Neuronal stem cell (in vitro differentiated cells): ENCODE data around the gene DNAAF8.

Source experiments
- DNase-seq: peaks from one replicate; pipeline ENCODE4 v3.0.0-alpha.2; 2013; ENCODE audit warnings: low spot score
- H2AFZ ChIP-seq: one replicate; pipeline ENCODE4 v1.6.1; 2013; ENCODE audit warnings: mild to moderate bottlenecking, low read length, inconsistent platforms
- H2AK5ac ChIP-seq: 2 replicates; pipeline ENCODE4 v1.6.1; 2013; ENCODE audit warnings: low read depth, mild to moderate bottlenecking, inconsistent platforms, low read length, moderate library complexity, mixed read lengths
- H2BK120ac ChIP-seq: 2 replicates; pipeline ENCODE4 v1.6.1; 2013; ENCODE audit warnings: low read depth, mild to moderate bottlenecking, inconsistent platforms, low read length, moderate library complexity, mixed read lengths
- H2BK12ac ChIP-seq: one replicate; pipeline ENCODE4 v1.6.1; 2013; ENCODE audit warnings: low read length, inconsistent platforms
- H2BK15ac ChIP-seq: 2 replicates; pipeline ENCODE4 v1.6.1; 2013; ENCODE audit warnings: mild to moderate bottlenecking, low read length, inconsistent platforms, mixed read lengths
- H2BK5ac ChIP-seq: one replicate; pipeline ENCODE4 v1.6.1; 2013; ENCODE audit warnings: inconsistent platforms, mild to moderate bottlenecking, low read length, moderate library complexity
- H3K14ac ChIP-seq: one replicate; pipeline ENCODE4 v1.6.1; 2013; ENCODE audit warnings: low read length, inconsistent platforms
- H3K18ac ChIP-seq: 2 replicates; pipeline ENCODE4 v1.6.1; 2013; ENCODE audit warnings: low read length, inconsistent platforms
- H3K23ac ChIP-seq: 2 replicates; pipeline ENCODE4 v1.6.1; 2013; ENCODE audit warnings: low read depth, mild to moderate bottlenecking, mixed read lengths, low read length, inconsistent platforms; ENCODE audit not compliant: poor library complexity
- H3K27ac ChIP-seq: replicated peaks from 3 replicates; pipeline ENCODE4 v1.5.1; 2013; ENCODE audit warnings: low read length, inconsistent platforms
- H3K27me3 ChIP-seq, 3 experiments: 2 replicates each; pipeline ENCODE4 v1.6.1; 2013; ENCODE audit warnings: low read length in 3 of 3, mild to moderate bottlenecking in 2 of 3, inconsistent platforms in 1 of 3, low read depth in 1 of 3, mixed read lengths in 1 of 3, moderate library complexity in 1 of 3; ENCODE audit not compliant: control insufficient read depth in 3 of 3, insufficient read depth in 3 of 3
- H3K36me3 ChIP-seq, 2 donors: replicated peaks in 1 of 2; 2 replicates each; pipeline ENCODE4 v1.6.1; 2013; ENCODE audit warnings: low read length in 2 of 2; ENCODE audit not compliant: control insufficient read depth in 2 of 2, insufficient read depth in 2 of 2
- H3K4ac ChIP-seq: 2 replicates; pipeline ENCODE4 v1.6.1; 2013; ENCODE audit warnings: inconsistent platforms, mild to moderate bottlenecking, low read length, moderate library complexity
- H3K4me1 ChIP-seq, 2 donors: 1 replicate in 1 of 2; 2 replicates in 1 of 2; pipeline ENCODE4 v1.6.1; 2013; ENCODE audit warnings: low read length in 2 of 2, low read depth in 1 of 2; ENCODE audit not compliant: control insufficient read depth in 2 of 2, insufficient read depth in 1 of 2
- H3K4me2 ChIP-seq: one replicate; pipeline ENCODE4 v1.6.1; 2013; ENCODE audit warnings: mild to moderate bottlenecking, low read length, inconsistent platforms; ENCODE audit not compliant: insufficient read depth, poor library complexity, severe bottlenecking
- H3K4me3 ChIP-seq, 2 donors: 2 replicates each; pipeline ENCODE4 v1.5.1; 2013; ENCODE audit warnings: low read length in 2 of 2, mild to moderate bottlenecking in 2 of 2, inconsistent platforms in 1 of 2, moderate library complexity in 1 of 2
- H3K79me1 ChIP-seq: one replicate; pipeline ENCODE4 v1.6.1; 2013; ENCODE audit warnings: low read depth, mild to moderate bottlenecking, inconsistent platforms, low read length, moderate library complexity
- H3K9ac ChIP-seq: one replicate; pipeline ENCODE4 v1.6.1; 2013; ENCODE audit warnings: mild to moderate bottlenecking, low read depth, low read length, inconsistent platforms; ENCODE audit not compliant: poor library complexity
- H3K9me3 ChIP-seq, 2 donors: replicated peaks in 1 of 2; 2 replicates each; pipeline versions ENCODE3 to v1.6.1; 2013; ENCODE audit warnings: low read length in 2 of 2, mild to moderate bottlenecking in 2 of 2, inconsistent platforms in 1 of 2, low read depth in 1 of 2, mixed read lengths in 1 of 2, moderate library complexity in 1 of 2; ENCODE audit not compliant: control insufficient read depth in 2 of 2, insufficient read depth in 1 of 2
- H4K8ac ChIP-seq: one replicate; pipeline ENCODE4 v1.6.1; 2013; ENCODE audit warnings: low read depth, mild to moderate bottlenecking, inconsistent platforms, low read length, moderate library complexity
- H4K91ac ChIP-seq: one replicate; pipeline ENCODE4 v1.6.1; 2013; ENCODE audit warnings: low read length, low read depth, mild to moderate bottlenecking, inconsistent platforms; ENCODE audit not compliant: poor library complexity
- WGBS, 2 donors: extraction: QIAGEN DNeasy Blood & Tissue Kit; methylation state at CpG; one replicate each; pipeline ENCODE4 v1.1.7; 2013; ENCODE audit warnings: missing lambda C conversion rate in 2 of 2, mixed read lengths in 1 of 2; ENCODE audit not compliant: insufficient read length in 2 of 2, insufficient replicate concordance in 1 of 2; ENCODE audit errors: extremely low coverage in 2 of 2; 5-methylcytosine and 5-hydroxymethylcytosine counted together

Gene DNAAF8

DNA sequence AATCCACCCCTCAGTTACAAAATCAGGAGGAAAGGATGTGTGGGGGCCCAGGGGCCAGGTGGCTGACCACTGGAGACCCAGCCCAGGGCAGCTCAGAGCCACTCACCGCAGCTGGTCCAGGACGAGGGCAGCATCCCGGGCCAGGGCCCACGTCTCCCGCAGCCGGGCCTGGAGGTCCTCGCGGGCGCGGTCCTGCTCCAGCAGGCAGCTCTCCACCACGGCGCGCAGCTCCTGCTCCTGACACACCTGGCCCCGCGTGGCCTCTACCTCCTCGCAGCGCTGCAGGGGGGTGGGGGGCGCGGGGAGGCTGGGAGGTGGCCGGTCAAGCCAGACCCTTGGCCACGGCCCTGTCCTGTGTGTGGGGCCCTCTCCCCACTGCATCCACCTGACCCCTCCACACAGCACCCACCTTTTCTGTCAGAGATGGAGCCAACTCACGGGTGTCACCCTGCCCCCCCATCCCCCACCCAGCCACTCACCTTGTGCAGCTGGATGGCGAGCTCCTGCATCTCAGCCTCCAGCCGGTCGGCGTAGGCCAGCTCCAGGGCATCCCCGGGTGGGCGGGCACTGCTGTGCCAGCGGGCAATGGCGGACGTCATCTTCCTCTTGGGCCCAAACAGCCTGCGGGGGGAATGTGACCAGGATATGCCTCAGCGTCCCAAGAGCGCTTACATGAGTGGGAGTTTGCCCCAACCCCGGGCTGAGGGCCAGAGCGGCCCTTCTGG, 35.9 kb upstream of the DNAAF8 start:
- Histone ChIP-seq H4K8ac (no peak overlapping the region), H3K27me3 (no peaks in the 10 kb centered on the region), H3K36me3 (peaks cover 56 to 82% of the 10 kb centered on the region in 2 donors), H3K4me1 (peaks cover 3 to 8% of the 10 kb centered on the region in 2 donors), H3K18ac (no peak overlapping the region), H2AK5ac (no peak overlapping the region), H2AFZ (no peak overlapping the region), H3K14ac (no peak overlapping the region), H2BK120ac (no peak overlapping the region), H2BK5ac (no peak overlapping the region), H3K9me3 (no peaks in the 10 kb centered on the region), H3K4me2 (no peak overlapping the region), H3K23ac (no peak overlapping the region), H3K9ac (peak overlapping the region; percentile 21), H2BK15ac (no peak overlapping the region), H3K27ac (no peak overlapping the region), H3K79me1 (peaks cover 20% of the 10 kb centered on the region), H3K4ac (no peak overlapping the region), H3K4me3 (no peak overlapping the region), H4K91ac (no peak overlapping the region), H2BK12ac (no peak overlapping the region)
- WGBS, 2 donors = no CpG with 5 or more reads among the region's 36 CpGs
- DNase-seq = no peak

DNA sequence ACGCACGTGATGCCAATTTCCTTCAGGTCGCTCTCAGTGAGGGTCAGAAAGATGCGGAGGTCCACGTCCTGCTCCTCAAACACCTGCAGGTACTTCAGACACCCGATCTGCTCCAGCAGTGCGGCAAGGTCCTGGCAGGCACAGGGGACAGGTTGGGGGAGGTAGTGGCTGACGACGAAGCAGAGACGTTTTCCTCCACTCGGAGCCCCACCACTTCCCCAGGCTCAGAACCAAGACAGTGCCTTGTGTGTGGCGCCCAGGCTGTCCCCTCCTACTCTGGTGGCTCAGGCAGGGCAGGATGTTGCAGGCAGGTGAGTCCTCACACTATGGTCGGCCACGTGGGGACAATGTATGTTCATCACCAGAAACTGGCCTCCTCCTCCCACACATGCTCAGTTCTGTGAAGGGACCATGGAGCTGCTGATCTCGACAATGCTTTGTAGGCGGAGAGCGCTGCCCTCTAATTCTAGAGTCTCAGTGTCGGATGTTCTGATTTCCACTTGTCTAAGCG, 35.2 kb upstream of the DNAAF8 start:
- Histone ChIP-seq H3K27ac (no peak overlapping the region), H3K4me3 (no peak overlapping the region), H2AK5ac (no peak overlapping the region), H3K9me3 (no peaks in the 10 kb centered on the region), H2BK12ac (no peak overlapping the region), H2BK15ac (no peak overlapping the region), H4K8ac (no peak overlapping the region), H3K23ac (no peak overlapping the region), H2AFZ (no peak overlapping the region), H3K18ac (no peak overlapping the region), H2BK5ac (no peak overlapping the region), H3K9ac (peak overlapping the region; percentile 15), H4K91ac (no peak overlapping the region), H3K14ac (no peak overlapping the region), H3K4me2 (no peak overlapping the region), H3K79me1 (peaks cover 15% of the 10 kb centered on the region), H3K4me1 (peaks cover 3 to 8% of the 10 kb centered on the region in 2 donors), H2BK120ac (no peak overlapping the region), H3K36me3 (peaks cover 60 to 87% of the 10 kb centered on the region in 2 donors), H3K4ac (no peak overlapping the region), H3K27me3 (no peaks in the 10 kb centered on the region)
- DNase-seq = no peak
- no CpG with 5 or more reads among the region's 19 CpGs for WGBS, 2 donors

DNA sequence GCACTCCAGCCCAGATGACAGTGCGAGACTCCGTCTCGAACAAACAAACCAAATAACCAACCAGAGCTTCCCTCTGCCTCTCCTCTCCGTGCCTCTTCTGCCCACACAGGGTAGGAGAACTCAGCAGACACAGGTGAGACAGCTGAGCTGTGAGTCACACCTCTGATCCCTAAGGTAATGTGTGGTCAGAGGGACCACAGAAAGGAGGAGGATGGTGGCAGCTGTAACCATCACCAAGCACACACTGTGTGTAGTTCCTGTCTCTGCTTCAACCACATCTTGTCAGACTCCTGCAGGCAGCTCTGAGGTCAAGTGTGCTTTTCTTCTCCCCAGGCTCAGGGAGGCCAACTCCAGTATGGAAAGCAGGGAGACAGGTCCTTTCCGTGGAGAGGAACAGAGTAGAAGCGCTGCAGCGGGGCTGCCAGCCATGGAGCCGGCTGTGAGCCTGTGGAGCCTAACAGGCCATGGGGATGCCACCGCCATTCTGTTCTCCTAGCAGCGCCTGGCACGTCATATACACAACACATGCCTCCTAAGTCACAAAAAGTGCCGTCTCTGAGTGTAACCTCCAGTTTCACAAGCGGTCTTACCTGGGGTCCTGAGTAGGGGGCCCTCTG, 33.8 kb upstream of the DNAAF8 start:
- no CpG with 5 or more reads among the region's 13 CpGs for WGBS, 2 donors
- peaks cover 9% of the 10 kb centered on the region for H3K79me1 ChIP-seq
- H3K9me3 ChIP-seq = no peaks in the 10 kb centered on the region
- no peak overlapping the region for H3K14ac ChIP-seq
- H3K27ac ChIP-seq = no peak overlapping the region
- peak overlapping the region; percentile 22 for H2BK5ac ChIP-seq
- no peak overlapping the region for H3K4me2 ChIP-seq
- H2BK15ac ChIP-seq = no peak overlapping the region
- H2BK120ac ChIP-seq = no peak overlapping the region
- no peak overlapping the region for H2AFZ ChIP-seq
- H3K4me1 ChIP-seq = peaks cover 0 to 2% of the 10 kb centered on the region in 2 donors
- H2AK5ac ChIP-seq = no peak overlapping the region
- H2BK12ac ChIP-seq = no peak overlapping the region
- no peak overlapping the region for H3K18ac ChIP-seq
- peaks cover 59 to 92% of the 10 kb centered on the region in 2 donors for H3K36me3 ChIP-seq
- H3K4me3 ChIP-seq = no peak overlapping the region
- no peak overlapping the region for H3K23ac ChIP-seq
- H3K9ac ChIP-seq = no peak overlapping the region
- no peak for DNase-seq
- H4K91ac ChIP-seq = no peak overlapping the region
- H3K27me3 ChIP-seq = no peaks in the 10 kb centered on the region
- no peak overlapping the region for H4K8ac ChIP-seq
- H3K4ac ChIP-seq = no peak overlapping the region

DNA sequence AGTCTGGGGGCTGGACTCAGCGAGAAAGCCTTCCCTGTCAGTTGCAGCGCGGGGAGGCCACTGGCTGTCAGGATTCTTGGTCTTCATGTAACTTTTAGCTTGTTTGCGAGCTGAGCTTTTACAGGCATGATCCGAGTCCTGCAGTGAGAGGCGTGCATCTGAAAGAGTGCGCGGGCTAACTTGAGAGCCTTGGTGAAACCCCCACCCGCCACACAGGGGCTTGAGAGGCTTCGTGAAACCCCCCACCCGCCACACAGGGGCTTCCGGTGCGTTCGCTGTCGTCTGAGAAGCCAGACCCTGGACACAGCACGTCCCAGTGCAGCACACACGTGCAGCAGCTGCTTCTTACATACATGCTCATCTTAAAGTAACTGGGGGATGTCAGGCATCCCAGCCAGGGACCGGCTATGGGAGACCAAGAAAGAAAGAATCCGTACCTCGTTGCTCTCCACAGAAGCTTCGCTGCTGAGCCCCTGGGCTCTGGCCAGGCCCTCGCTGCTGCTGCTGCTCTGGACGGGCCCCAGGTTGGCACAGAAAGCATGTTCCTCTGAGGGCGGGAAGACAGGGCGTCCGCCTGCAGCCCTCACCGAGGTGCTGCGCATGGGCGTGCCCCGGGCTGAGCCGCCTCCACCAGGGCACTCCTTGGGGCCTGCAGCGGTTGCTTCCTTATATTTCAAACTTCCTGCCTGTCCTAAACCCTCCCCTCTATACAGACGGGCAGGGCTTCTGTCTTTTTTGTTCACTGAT, 33.2 kb upstream of the DNAAF8 start:
- Histone ChIP-seq H2AFZ (no peak overlapping the region), H3K14ac (no peak overlapping the region), H3K4me3 (no peak overlapping the region), H3K9me3 (no peaks in the 10 kb centered on the region), H3K4ac (no peak overlapping the region), H3K36me3 (peaks cover 52 to 85% of the 10 kb centered on the region in 2 donors), H4K8ac (peak overlapping the region; percentile 3), H3K4me2 (no peak overlapping the region), H2BK15ac (no peak overlapping the region), H2AK5ac (no peak overlapping the region), H2BK120ac (no peak overlapping the region), H3K18ac (no peak overlapping the region), H3K27me3 (no peaks in the 10 kb centered on the region), H2BK12ac (no peak overlapping the region), H3K9ac (no peak overlapping the region), H3K27ac (no peak overlapping the region), H3K79me1 (peaks cover 9% of the 10 kb centered on the region), H2BK5ac (peak overlapping the region; percentile 22), H4K91ac (no peak overlapping the region), H3K4me1 (no peaks in the 10 kb centered on the region), H3K23ac (no peak overlapping the region)
- no CpG with 5 or more reads among the region's 33 CpGs for WGBS, 2 donors
- DNase-seq = no peak
